Umbilical cord (tissue), 2 donors: ENCODE data around the gene GIGYF2. TPM values are rescaled to one million over a fixed set of nuclear protein-coding genes. Genes with fewer than 3 reads are reported as not detected.
"Not testable (repeated sequence)": the region's sequence is repeated elsewhere in the genome, so short reads cannot be mapped to it uniquely, and the experiment has no call there.

Experiments used
- DNase-seq: peaks from one replicate; pipeline ENCODE4 v3.0.0-alpha.2; 2015; ENCODE audit warnings: low spot score
- total RNA-seq: library from RNA; depleted of rRNA; stranded (reverse); fragments of >200 nt; gene quantifications from one replicate; pipeline ENCODE4 v1.2.3, GENCODE V29; 2014; ENCODE audit warnings: low replicate concordance; ENCODE audit not compliant: insufficient read depth

The GIGYF2 gene
- total RNA-seq, 1 donor from 2014 or later, result 93.2 TPM

GRCh38 chr2:232687382-232688160, 9.6 kb upstream of the GIGYF2 start:
- no peak for DNase-seq

- no peak for DNase-seq
Measured at GRCh38 chr2:232688201-232688600, 8.9 kb upstream of the GIGYF2 start.

DNA sequence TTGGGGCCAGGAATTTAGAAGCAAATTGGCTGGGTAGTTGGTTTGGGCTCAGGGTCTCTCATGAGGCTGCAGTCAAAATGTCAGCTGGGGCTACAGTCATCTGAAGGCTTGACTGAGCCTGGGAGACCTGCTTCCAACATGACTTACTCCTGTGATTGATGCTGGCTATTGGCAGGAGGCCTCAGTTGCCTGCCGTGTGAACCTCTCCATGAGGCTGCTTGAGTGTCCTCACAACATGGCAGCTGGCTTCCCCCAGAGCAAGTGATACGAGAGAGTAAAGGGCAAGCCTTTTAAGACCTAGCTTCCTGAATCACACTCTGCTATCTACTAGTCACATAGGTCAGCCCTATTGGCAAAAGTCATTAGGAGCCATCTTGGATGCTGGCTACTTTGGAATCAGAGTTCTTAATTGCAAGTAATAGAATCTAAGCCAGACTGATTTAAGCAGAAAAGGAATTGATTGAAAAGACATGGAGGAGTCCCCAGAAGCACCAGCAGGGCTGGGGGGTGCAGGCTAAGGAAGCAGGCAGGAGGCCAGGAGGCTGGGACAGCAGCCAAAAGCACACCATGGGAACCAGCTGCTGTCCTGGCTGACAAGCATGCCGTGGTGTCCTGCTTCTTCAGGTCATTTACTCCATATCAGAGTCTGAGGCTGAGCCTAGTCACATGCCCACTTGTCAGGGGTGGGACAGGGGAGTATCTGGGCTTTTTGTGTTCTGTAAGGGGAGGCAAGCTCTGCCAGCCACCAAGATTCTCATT, 7.8 kb upstream of the GIGYF2 start:
- DNase-seq, result no peak

DNA sequence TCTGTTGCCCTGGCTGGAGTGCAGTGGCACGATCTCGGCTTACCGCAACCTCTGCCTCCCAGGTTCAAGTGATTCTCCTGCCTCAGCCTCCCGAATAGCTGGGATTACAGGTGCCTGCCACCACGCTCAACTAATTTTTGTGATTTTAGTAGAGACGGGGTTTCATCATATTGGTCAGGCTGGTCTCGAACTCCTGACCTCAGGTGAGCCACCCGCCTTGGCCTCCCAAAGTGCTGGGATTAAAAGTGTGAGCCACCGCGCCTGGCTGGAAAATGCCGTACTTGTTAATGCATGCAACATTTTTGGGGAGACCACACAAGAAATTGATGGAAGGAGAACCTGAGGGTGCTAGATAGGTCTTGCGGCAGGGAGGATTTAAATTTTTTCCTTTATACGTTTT, 6.0 kb upstream of the GIGYF2 start:
- not testable (repeated sequence) for DNase-seq

DNA sequence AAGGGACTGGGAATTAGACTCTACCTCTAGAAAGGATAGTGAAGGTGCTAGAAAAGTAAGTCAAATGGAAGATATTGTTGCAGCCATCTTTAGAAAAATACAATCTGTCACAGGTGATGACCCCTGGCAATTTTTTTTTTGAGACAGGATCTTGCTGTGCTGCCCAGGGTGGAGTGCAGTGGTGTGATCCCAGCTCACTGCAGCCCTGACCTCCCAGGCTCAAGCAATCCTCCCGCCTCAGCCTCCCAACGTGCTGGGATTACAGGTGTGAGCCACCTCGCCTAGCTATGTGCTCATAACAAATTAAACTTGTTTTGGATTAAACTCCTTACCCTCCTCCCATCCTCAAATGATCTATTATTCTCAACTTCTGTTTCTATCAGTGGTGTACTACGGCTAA, 3.8 kb upstream of the GIGYF2 start:
- no peak for DNase-seq

- DNase-seq, result no peak
Measured at GRCh38 chr2:232696609-232697058, 497 bp upstream of the GIGYF2 start.

- DNase-seq, result no peak
Measured at GRCh38 chr2:232697807-232698110, 628 bp downstream of the GIGYF2 start.

DNA sequence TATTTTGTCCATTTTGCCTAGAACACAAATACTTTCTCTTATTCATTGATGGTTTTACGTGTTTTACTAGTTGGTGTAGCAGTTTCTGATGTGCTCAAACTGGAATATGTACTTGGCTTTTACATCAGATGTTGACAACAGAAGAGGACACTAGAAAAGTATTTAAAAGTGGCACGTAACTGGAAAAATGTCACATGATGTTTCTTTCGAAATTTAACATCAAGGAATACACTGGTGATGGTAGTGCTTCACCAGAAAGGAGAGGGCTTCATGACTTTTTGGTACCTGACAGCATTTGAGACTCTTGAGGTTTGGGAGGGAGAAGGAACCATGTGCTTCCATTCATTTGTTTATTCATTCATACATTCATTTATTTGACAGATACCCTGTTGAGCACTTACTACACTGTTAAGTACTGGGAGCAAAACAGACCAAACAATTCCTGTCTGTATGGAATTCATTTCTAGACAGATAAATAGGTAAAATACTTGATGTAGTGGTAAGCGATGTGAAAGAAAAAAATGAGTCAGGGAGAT, 1.5 kb downstream of the GIGYF2 start:
- DNase-seq, result no peak

- no peak for DNase-seq
Measured at GRCh38 chr2:232699110-232699509, 2.0 kb downstream of the GIGYF2 start.

- DNase-seq, result no peak
Measured at GRCh38 chr2:232700154-232700553, 3.0 kb downstream of the GIGYF2 start.

- no peak for DNase-seq
Measured at GRCh38 chr2:232707076-232707475, 9.9 kb downstream of the GIGYF2 start.

DNA sequence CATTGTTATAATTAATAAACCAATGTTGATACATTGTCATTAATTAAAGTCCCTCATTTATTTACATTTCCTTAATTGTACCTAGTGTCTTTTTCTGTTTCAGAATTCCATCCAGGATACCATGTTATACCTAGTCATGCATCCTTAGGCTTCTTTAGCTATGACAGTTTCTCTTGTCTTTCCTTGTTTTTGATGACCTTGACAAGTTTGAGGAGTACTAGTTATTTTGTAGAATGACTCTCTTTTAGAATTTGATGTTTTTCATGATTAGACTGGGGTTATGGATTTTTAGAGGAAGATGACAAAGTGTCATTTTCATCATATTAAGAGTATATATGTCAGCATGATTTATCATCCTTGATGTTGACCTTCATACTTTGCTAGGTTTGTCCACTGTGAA, 16.4 kb downstream of the GIGYF2 start:
- DNase-seq, result no peak

- DNase-seq, result no peak
Measured at GRCh38 chr2:232714969-232715368, 17.8 kb downstream of the GIGYF2 start.

DNA sequence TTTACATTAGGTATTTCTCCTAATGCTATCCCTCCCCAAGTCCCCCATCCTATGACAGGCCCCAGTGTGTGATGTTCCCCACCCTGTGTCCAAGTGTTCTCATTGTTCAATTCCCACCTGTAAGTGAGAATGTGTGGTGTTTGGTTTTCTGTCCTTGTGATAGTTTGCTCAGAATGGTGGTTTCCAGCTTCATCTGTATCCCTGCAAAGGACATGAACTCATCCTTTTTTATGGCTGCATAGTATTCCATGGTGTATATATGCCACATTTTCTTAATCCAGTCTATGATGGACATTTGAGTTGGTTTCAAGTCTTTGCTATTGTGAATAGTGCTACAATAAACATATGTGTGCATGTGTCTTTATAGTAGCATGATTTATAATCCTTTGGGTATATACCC, 22.9 kb downstream of the GIGYF2 start:
- not testable (repeated sequence) for DNase-seq

GRCh38 chr2:232721261-232721660, 24.1 kb downstream of the GIGYF2 start:
- no peak for DNase-seq

DNA sequence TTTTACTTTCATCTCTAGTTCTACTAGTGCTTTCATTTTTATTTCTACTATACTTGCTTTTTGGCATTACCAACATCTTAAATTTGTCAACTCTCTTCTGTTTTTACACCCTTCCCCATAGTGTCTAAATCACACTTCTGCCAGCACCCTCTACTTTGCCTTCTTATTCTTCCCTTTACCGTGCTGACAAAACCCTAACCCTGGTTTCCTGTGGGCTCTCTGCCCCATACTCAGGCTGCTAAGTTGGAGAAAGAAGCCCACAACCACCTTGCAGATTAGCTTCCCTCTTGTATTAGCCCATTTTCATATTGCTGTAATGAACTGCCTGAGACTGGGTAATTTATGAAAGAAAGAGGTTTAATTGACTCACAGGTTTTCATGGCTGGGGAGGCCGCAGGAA, 24.8 kb downstream of the GIGYF2 start:
- no peak for DNase-seq

- DNase-seq, result no peak
Measured at GRCh38 chr2:232723027-232723426, 25.9 kb downstream of the GIGYF2 start.

GRCh38 chr2:232728785-232729184, 31.7 kb downstream of the GIGYF2 start:
- no peak for DNase-seq

- DNase-seq, result no peak
Measured at GRCh38 chr2:232731470-232731869, 34.3 kb downstream of the GIGYF2 start.

DNA sequence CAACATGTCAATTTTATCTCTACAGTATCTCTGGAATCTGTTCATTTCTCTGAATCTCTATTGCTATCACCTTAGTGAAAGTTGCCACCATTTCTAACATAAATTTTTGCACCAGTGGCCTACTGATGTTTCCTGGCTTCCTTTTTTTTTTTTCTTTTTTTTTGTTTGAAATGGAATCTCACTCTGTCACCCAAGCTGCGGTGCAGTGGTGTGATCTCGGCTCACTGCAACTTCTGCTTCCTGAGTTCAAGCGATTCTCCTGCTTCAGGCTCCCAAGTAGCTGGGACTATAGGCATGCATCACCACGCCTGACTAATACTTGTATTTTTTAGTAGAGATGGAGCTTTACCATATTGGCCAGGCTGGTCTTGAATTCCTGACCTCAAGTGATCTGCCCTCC, 44.2 kb downstream of the GIGYF2 start:
- DNase-seq, result no peak

DNA sequence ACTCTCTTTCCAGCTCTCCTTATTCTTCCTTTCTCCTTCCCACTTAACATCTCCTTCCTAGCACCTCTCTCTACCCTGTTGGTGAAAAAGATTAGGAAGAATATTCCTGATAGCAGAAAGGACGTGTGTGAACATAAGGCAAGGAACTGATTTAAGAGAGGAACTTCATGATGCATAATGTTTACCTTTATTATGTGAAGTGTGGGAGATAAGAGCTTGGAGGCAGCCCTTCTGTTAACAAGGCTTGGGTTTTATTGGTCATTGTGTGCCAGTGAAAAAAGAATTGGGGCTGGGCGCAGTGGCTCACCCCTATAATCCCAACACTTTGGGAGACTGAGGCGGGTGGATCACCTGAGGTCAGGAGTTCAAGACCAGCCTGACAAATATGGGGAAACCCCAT, 44.8 kb downstream of the GIGYF2 start:
- no peak for DNase-seq

GRCh38 chr2:232744963-232745362, 47.8 kb downstream of the GIGYF2 start:
- DNase-seq, result no peak

- no peak for DNase-seq
Measured at GRCh38 chr2:232748038-232748437, 50.9 kb downstream of the GIGYF2 start.
